ENCODE measurements around the gene KRT20. TPM values are rescaled to one million over a fixed set of nuclear protein-coding genes. Genes with fewer than 3 reads are reported as not detected.

The KRT20 gene
- total and polyA plus RNA-seq, 4 donors: not detected

Other genes starting within 250 kb of the KRT20 start
- gene SMARCE1, start 237.4 kb downstream of the KRT20 start, total RNA-seq: 100 to 1,000 TPM in 1 of 2 donors, 10 to 100 TPM in 1; 77.1 to 133 TPM
- gene SMARCE1, start 237.4 kb downstream of the KRT20 start, polyA plus RNA-seq (ENCODE audit: insufficient read length in 2 of 2): 100 to 1,000 TPM; 114 to 128 TPM
- 10 to 100 TPM in 1 of 2 donors, 1 to 10 TPM in 1; 5.0 to 31.1 TPM for gene KRT222, start 220.1 kb downstream of the KRT20 start, total RNA-seq
- 10 to 100 TPM; 13.7 to 22.0 TPM for gene KRT222, start 220.1 kb downstream of the KRT20 start, polyA plus RNA-seq (ENCODE audit: insufficient read length in 2 of 2)
- gene KRT24, start 181.5 kb downstream of the KRT20 start, total RNA-seq: not detected
- not detected for gene KRT24, start 181.5 kb downstream of the KRT20 start, polyA plus RNA-seq (ENCODE audit: insufficient read length in 2 of 2)
- under 1 TPM in 1 of 2 donors, not detected in 1; 0.40 TPM for gene KRT25, start 129.9 kb downstream of the KRT20 start, total RNA-seq
- gene KRT25, start 129.9 kb downstream of the KRT20 start, polyA plus RNA-seq (ENCODE audit: insufficient read length in 2 of 2): under 1 TPM in 1 of 2 donors, not detected in 1; 0.15 TPM
- not detected for gene KRT26, start 113.0 kb downstream of the KRT20 start, total RNA-seq
- not detected for gene KRT26, start 113.0 kb downstream of the KRT20 start, polyA plus RNA-seq (ENCODE audit: insufficient read length in 2 of 2)
- not detected for gene KRT27, start 102.7 kb downstream of the KRT20 start, total RNA-seq
- gene KRT27, start 102.7 kb downstream of the KRT20 start, polyA plus RNA-seq (ENCODE audit: insufficient read length in 2 of 2): not detected
- gene KRT28, start 85.3 kb downstream of the KRT20 start, total RNA-seq: not detected
- gene KRT28, start 85.3 kb downstream of the KRT20 start, polyA plus RNA-seq (ENCODE audit: insufficient read length in 2 of 2): not detected
- gene KRT10, start 62.6 kb downstream of the KRT20 start, total RNA-seq: 10 to 100 TPM in 1 of 2 donors, 1 to 10 TPM in 1; 4.3 to 17.5 TPM
- gene KRT10, start 62.6 kb downstream of the KRT20 start, polyA plus RNA-seq (ENCODE audit: insufficient read length in 2 of 2): 10 to 100 TPM; 62.6 to 65.0 TPM
- gene KRT12, start 18.0 kb downstream of the KRT20 start, total RNA-seq: under 1 TPM in 1 of 2 donors, not detected in 1; 0.40 TPM
- gene KRT12, start 18.0 kb downstream of the KRT20 start, polyA plus RNA-seq (ENCODE audit: insufficient read length in 2 of 2): not detected
- gene KRT23, start 52.4 kb upstream of the KRT20 start, total RNA-seq: 1 to 10 TPM in 1 of 2 donors, under 1 TPM in 1; 0.33 to 1.2 TPM
- gene KRT23, start 52.4 kb upstream of the KRT20 start, polyA plus RNA-seq (ENCODE audit: insufficient read length in 2 of 2): under 1 TPM in 1 of 2 donors, not detected in 1; 0.56 TPM
- gene KRT39, start 81.7 kb upstream of the KRT20 start, total RNA-seq: not detected
- gene KRT39, start 81.7 kb upstream of the KRT20 start, polyA plus RNA-seq (ENCODE audit: insufficient read length in 2 of 2): not detected
- under 1 TPM in 1 of 2 donors, not detected in 1; 0.40 TPM for gene KRT40, start 99.1 kb upstream of the KRT20 start, total RNA-seq
- under 1 TPM; 0.27 to 0.33 TPM for gene KRT40, start 99.1 kb upstream of the KRT20 start, polyA plus RNA-seq (ENCODE audit: insufficient read length in 2 of 2)
- gene KRTAP3-3, start 108.9 kb upstream of the KRT20 start, total RNA-seq: not detected
- not detected for gene KRTAP3-3, start 108.9 kb upstream of the KRT20 start, polyA plus RNA-seq (ENCODE audit: insufficient read length in 2 of 2)
- not detected for gene KRTAP3-2, start 114.7 kb upstream of the KRT20 start, total RNA-seq
- not detected for gene KRTAP3-2, start 114.7 kb upstream of the KRT20 start, polyA plus RNA-seq (ENCODE audit: insufficient read length in 2 of 2)
- not detected for gene KRTAP3-1, start 123.9 kb upstream of the KRT20 start, total RNA-seq
- gene KRTAP3-1, start 123.9 kb upstream of the KRT20 start, polyA plus RNA-seq (ENCODE audit: insufficient read length in 2 of 2): not detected
- gene KRTAP1-5, start 142.0 kb upstream of the KRT20 start, total RNA-seq: not detected
- not detected for gene KRTAP1-5, start 142.0 kb upstream of the KRT20 start, polyA plus RNA-seq (ENCODE audit: insufficient read length in 2 of 2)
- not detected for gene KRTAP1-4, start 145.0 kb upstream of the KRT20 start, total RNA-seq
- gene KRTAP1-4, start 145.0 kb upstream of the KRT20 start, polyA plus RNA-seq (ENCODE audit: insufficient read length in 2 of 2): not detected
- gene KRTAP1-3, start 149.6 kb upstream of the KRT20 start, total RNA-seq: not detected
- gene KRTAP1-3, start 149.6 kb upstream of the KRT20 start, polyA plus RNA-seq (ENCODE audit: insufficient read length in 2 of 2): not detected
- gene KRTAP1-1, start 156.2 kb upstream of the KRT20 start, total RNA-seq: not detected
- not detected for gene KRTAP1-1, start 156.2 kb upstream of the KRT20 start, polyA plus RNA-seq (ENCODE audit: insufficient read length in 2 of 2)
- not detected for gene KRTAP2-1, start 162.1 kb upstream of the KRT20 start, total RNA-seq
- gene KRTAP2-1, start 162.1 kb upstream of the KRT20 start, polyA plus RNA-seq (ENCODE audit: insufficient read length in 2 of 2): not detected
- gene KRTAP2-2, start 170.0 kb upstream of the KRT20 start, total RNA-seq: not detected
- gene KRTAP2-2, start 170.0 kb upstream of the KRT20 start, polyA plus RNA-seq (ENCODE audit: insufficient read length in 2 of 2): not detected
- not detected for gene KRTAP2-3, start 174.9 kb upstream of the KRT20 start, total RNA-seq
- gene KRTAP2-3, start 174.9 kb upstream of the KRT20 start, polyA plus RNA-seq (ENCODE audit: insufficient read length in 2 of 2): not detected
- gene KRTAP2-4, start 180.6 kb upstream of the KRT20 start, total RNA-seq: not detected
- not detected for gene KRTAP2-4, start 180.6 kb upstream of the KRT20 start, polyA plus RNA-seq (ENCODE audit: insufficient read length in 2 of 2)
- not detected for gene KRTAP4-7, start 198.9 kb upstream of the KRT20 start, total RNA-seq
- gene KRTAP4-7, start 198.9 kb upstream of the KRT20 start, polyA plus RNA-seq (ENCODE audit: insufficient read length in 2 of 2): not detected
- not detected for gene KRTAP4-8, start 212.9 kb upstream of the KRT20 start, total RNA-seq
- gene KRTAP4-8, start 212.9 kb upstream of the KRT20 start, polyA plus RNA-seq (ENCODE audit: insufficient read length in 2 of 2): not detected
- not detected for gene KRTAP4-16, start 217.0 kb upstream of the KRT20 start, total RNA-seq
- not detected for gene KRTAP4-16, start 217.0 kb upstream of the KRT20 start, polyA plus RNA-seq (ENCODE audit: insufficient read length in 2 of 2)
- not detected for gene KRTAP4-9, start 220.1 kb upstream of the KRT20 start, total RNA-seq
- gene KRTAP4-9, start 220.1 kb upstream of the KRT20 start, polyA plus RNA-seq (ENCODE audit: insufficient read length in 2 of 2): not detected
- gene KRTAP4-11, start 233.1 kb upstream of the KRT20 start, total RNA-seq: not detected
- gene KRTAP4-11, start 233.1 kb upstream of the KRT20 start, polyA plus RNA-seq (ENCODE audit: insufficient read length in 2 of 2): not detected
- gene KRTAP4-12, start 238.9 kb upstream of the KRT20 start, total RNA-seq: not detected
- gene KRTAP4-12, start 238.9 kb upstream of the KRT20 start, polyA plus RNA-seq (ENCODE audit: insufficient read length in 2 of 2): not detected